ENCODE measurements around the gene UBR3. TPM values are rescaled to one million over a fixed set of nuclear protein-coding genes. Genes with fewer than 3 reads are reported as not detected.
"Not testable (repeated sequence)": the region's sequence is repeated elsewhere in the genome, so short reads cannot be mapped to it uniquely, and the experiment has no call there.

Gene UBR3
- total and polyA plus RNA-seq, 8 donors, result 4.8 to 151 (median 37.3) TPM

DNA sequence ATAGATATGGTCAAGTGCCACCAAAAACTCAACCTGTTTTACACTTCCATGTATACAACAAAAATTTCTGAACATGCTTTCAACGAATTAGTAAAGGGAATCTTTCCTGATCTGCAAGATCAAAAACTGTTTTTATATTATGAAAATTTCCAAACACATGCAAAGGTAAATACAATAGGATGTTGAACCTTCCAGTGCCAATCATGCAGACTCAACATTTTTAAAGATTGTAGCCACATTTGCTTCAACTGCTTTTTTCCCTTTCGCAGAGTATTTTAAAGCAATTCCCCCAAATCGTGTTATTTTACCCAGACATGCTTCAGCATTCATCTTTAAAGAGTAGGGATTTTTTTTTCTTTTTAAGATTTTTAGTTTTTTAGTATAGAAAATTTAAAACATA is 40.3 kb downstream of the UBR3 start:
- Histone ChIP-seq H3K4me3 (no peak overlapping the region), H3K27ac (no peak overlapping the region), H3K9me3 (no peaks in the 10 kb centered on the region), H3K4me1 (peaks cover 0 to 23% (median 5%) of the 10 kb centered on the region in 4 donors), H3K27me3 (no peaks in the 10 kb centered on the region), H3K36me3 (no peaks in the 10 kb centered on the region)
- no peak for TF ChIP-seq POLR2AphosphoS5 (IDR thresholded peaks at IDR 0.05)
- TF ChIP-seq POLR2A (IDR thresholded peaks at IDR 0.05), result no peak
- TF ChIP-seq, protein P1, sequence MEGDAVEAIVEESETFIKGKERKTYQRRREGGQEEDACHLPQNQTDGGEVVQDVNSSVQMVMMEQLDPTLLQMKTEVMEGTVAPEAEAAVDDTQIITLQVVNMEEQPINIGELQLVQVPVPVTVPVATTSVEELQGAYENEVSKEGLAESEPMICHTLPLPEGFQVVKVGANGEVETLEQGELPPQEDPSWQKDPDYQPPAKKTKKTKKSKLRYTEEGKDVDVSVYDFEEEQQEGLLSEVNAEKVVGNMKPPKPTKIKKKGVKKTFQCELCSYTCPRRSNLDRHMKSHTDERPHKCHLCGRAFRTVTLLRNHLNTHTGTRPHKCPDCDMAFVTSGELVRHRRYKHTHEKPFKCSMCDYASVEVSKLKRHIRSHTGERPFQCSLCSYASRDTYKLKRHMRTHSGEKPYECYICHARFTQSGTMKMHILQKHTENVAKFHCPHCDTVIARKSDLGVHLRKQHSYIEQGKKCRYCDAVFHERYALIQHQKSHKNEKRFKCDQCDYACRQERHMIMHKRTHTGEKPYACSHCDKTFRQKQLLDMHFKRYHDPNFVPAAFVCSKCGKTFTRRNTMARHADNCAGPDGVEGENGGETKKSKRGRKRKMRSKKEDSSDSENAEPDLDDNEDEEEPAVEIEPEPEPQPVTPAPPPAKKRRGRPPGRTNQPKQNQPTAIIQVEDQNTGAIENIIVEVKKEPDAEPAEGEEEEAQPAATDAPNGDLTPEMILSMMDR (IDR thresholded peaks at IDR 0.05), result no peak
- no peak for TF ChIP-seq EP300 (IDR thresholded peaks at IDR 0.05)
- DNase-seq, result no peak
- intact Hi-C loops (cut with DNase I; ENCODE audit: low total_unique reads), result no loop called here
- WGBS, 5 donors, result 85 to 93% (median 89%) methylated on average over 3 of the region's 3 CpGs

DNA sequence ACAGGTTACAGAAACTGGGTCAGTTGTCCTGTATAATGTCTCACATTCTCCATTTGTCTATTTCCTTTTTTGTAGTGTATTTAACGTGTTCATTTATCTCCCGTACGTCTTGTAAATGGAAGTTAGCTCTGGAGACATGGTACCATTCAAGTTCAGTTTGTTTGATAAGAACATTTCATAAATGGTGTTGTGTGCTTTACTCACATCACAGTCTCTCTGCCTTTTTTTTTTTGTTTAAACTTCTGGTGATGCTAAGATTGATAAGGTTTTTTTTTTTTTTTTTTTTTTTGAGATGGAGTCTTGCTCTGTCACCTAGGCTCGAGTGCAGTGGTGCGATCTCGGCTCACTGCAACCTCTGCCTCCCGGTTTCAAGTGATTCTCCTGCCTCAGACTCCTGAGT is 41.7 kb downstream of the UBR3 start:
- H3K4me1 ChIP-seq, result peaks cover 0 to 16% (median 3%) of the 10 kb centered on the region in 4 donors
- H3K4me3 ChIP-seq, result no peak overlapping the region
- WGBS, 5 donors, result 68 to 85% (median 82%) methylated on average over 7 of the region's 7 CpGs
- H3K9me3 ChIP-seq, result no peaks in the 10 kb centered on the region
- no peak for DNase-seq
- intact Hi-C loops (cut with DNase I; ENCODE audit: low total_unique reads), result no loop called here
- TF ChIP-seq EP300 (IDR thresholded peaks at IDR 0.05) (no peak), POLR2A (IDR thresholded peaks at IDR 0.05) (no peak), POLR2AphosphoS5 (IDR thresholded peaks at IDR 0.05) (no peak)
- TF ChIP-seq, protein P1 (IDR thresholded peaks at IDR 0.05), result no peak
- no peak overlapping the region for H3K27ac ChIP-seq
- no peaks in the 10 kb centered on the region for H3K27me3 ChIP-seq
- peaks cover 0 to under 1% (median 0%) of the 10 kb centered on the region in 4 donors for H3K36me3 ChIP-seq

DNA sequence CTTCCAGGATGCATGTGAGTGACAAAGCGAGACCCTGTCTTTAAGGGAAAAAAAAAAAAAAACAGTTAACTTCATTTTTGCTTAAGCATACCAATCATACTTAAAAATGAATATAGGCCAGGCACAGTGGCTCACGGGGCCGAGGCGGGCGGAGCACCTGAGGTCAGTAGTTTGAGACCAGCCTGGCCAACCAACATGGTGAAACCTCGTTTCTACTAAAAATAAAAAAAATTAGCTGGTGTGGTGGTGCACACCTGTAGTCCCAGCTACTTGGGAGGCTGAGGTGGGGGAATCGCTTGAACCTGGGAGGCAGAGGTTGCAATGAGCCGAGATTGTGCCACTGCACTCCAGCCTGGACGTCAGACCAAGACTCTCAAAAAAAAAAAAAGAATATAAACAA is 44.1 kb downstream of the UBR3 start:
- 79 to 88% (median 84%) methylated on average over 9 of the region's 9 CpGs for WGBS, 5 donors
- H3K27me3 ChIP-seq; H3K4me3 ChIP-seq; intact Hi-C loops (cut with DNase I; ENCODE audit: low total_unique reads); H3K9me3 ChIP-seq; H3K27ac ChIP-seq; DNase-seq: not testable (repeated sequence)
- H3K36me3 ChIP-seq, result peaks cover 0 to 18% (median 10%) of the 10 kb centered on the region in 4 donors
- peaks cover 0 to 14% (median 0%) of the 10 kb centered on the region in 4 donors for H3K4me1 ChIP-seq

DNA sequence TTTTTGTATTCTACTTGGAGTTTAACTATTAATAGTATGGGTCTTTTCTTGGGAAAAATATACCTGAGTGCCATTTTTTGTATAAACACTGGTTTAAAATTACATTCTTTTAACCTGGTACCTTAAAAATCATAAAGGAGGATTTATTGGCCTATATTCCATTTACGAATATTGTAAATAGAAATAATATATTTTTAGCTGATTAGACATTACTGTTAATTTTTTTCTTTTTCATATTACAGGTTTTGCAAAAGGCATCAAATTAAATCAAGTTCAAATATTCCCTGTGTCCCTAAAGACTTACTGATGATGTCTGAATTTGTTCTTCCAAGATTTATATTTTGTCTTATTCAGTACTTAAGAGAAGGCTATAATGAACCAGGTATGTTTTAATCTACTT is 44.7 kb downstream of the UBR3 start:
- H3K27ac ChIP-seq, result no peak overlapping the region
- H3K36me3 ChIP-seq, result peaks cover 0 to 24% (median 16%) of the 10 kb centered on the region in 4 donors
- no peaks in the 10 kb centered on the region for H3K9me3 ChIP-seq
- H3K4me1 ChIP-seq, result peaks cover 0 to 14% (median 0%) of the 10 kb centered on the region in 4 donors
- no peak overlapping the region for H3K4me3 ChIP-seq
- intact Hi-C loops (cut with DNase I; ENCODE audit: low total_unique reads), result no loop called here
- no peak for DNase-seq
- no peaks in the 10 kb centered on the region for H3K27me3 ChIP-seq
- 87 to 98% (median 97%) methylated on average over 1 of the region's 1 CpG for WGBS, 5 donors
- TF ChIP-seq POLR2AphosphoS5 (IDR thresholded peaks at IDR 0.05) (no peak), POLR2A (IDR thresholded peaks at IDR 0.05) (no peak), EP300 (IDR thresholded peaks at IDR 0.05) (no peak)
- TF ChIP-seq, protein P1 (IDR thresholded peaks at IDR 0.05), result no peak

DNA sequence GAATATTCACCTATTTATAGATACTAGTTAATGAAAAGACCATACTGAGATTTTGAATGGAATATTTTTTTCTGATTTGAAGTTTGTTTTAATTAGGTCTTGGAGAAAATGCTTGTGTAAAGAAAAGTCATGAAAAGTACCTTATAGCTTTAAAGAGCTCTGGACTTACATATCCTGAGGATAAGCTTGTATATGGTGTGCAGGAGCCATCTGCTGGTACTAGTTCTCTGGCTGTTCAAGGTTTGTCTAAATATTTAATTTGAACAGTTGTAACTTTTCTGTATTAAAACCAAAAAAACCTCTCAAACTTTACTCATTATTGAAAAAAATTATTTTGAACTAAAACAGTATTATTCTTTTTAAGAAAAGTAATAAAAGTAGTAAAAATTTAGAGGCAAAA is 50.1 kb downstream of the UBR3 start:
- Histone ChIP-seq H3K27ac (no peak overlapping the region), H3K4me3 (no peak overlapping the region), H3K36me3 (peaks cover 0 to 26% (median 19%) of the 10 kb centered on the region in 4 donors), H3K27me3 (no peaks in the 10 kb centered on the region), H3K9me3 (no peaks in the 10 kb centered on the region), H3K4me1 (no peaks in the 10 kb centered on the region)
- peak in 1 of 2 donors; percentile 45 for DNase-seq
- TF ChIP-seq, protein P1 (IDR thresholded peaks at IDR 0.05), result no peak
- TF ChIP-seq POLR2A (IDR thresholded peaks at IDR 0.05) (no peak), POLR2AphosphoS5 (IDR thresholded peaks at IDR 0.05) (no peak), EP300 (IDR thresholded peaks at IDR 0.05) (no peak)
- intact Hi-C loops (cut with DNase I; ENCODE audit: low total_unique reads), result no loop called here
